H1 (cell line): ENCODE results near the gene TBKBP1. TPM values are rescaled to one million over a fixed set of nuclear protein-coding genes. Genes with fewer than 3 reads are reported as not detected.

Source experiments
- CTCF ChIA-PET: fragments of 300-600 bp; sonication (Branson Sonifier 250); formaldehyde crosslinking; loops from one replicate; lab custom pipeline; 2021; ENCODE audit not compliant: partially characterized antibody; lab: Charles Lee
- POLR2A ChIA-PET: fragments of 300-600 bp; sonication (Branson Sonifier 250); formaldehyde crosslinking; loops from one replicate; lab custom pipeline; 2021; ENCODE audit warnings: inconsistent platforms; ENCODE audit not compliant: partially characterized antibody; lab: Charles Lee
- DNase-seq, 2 experiments: peaks; one replicate each; pipeline versions ENCODE4 v3.0.0 to v3.0.0-alpha.2; 2010 to 2022; ENCODE audit warnings: low spot score in 2 of 2, low read depth in 1 of 2, mixed read lengths in 1 of 2
- FAIRE-seq: peaks from 2 replicates; lab custom pipeline; 2011; peaks lifted over from hg19 to GRCh38; lab: Jason Lieb, UNC
- H2AFZ ChIP-seq: 2 replicates; pipeline ENCODE4 v1.8.1; 2012; ENCODE audit warnings: low read length, inconsistent platforms
- H2AK5ac ChIP-seq: 2 replicates; pipeline ENCODE4 v1.6.1; 2013; ENCODE audit warnings: low read depth, low read length
- H2BK120ac ChIP-seq: replicated peaks from 2 replicates; pipeline ENCODE3; 2013; ENCODE audit warnings: low read depth, low read length, inconsistent platforms
- H2BK12ac ChIP-seq: 2 replicates; pipeline ENCODE4 v1.6.1; 2013; ENCODE audit warnings: low read depth, low read length
- H2BK15ac ChIP-seq: 2 replicates; pipeline ENCODE4 v1.6.1; 2013; ENCODE audit warnings: low read length
- H2BK20ac ChIP-seq: 2 replicates; pipeline ENCODE4 v1.6.1; 2013; ENCODE audit warnings: low read length
- H2BK5ac ChIP-seq: 2 replicates; pipeline ENCODE4 v1.6.1; 2013; ENCODE audit warnings: low read depth, low read length
- H3K14ac ChIP-seq: 2 replicates; pipeline ENCODE4 v1.6.1; 2013; ENCODE audit warnings: inconsistent platforms; ENCODE audit not compliant: insufficient read length
- H3K18ac ChIP-seq: 2 replicates; pipeline ENCODE4 v1.6.1; 2013; ENCODE audit warnings: low read length; ENCODE audit errors: extremely low read depth
- H3K23ac ChIP-seq: 2 replicates; pipeline ENCODE4 v1.6.1; 2013; ENCODE audit warnings: inconsistent platforms; ENCODE audit not compliant: insufficient read length
- H3K23me2 ChIP-seq: 2 replicates; pipeline ENCODE4 v1.6.1; 2013; ENCODE audit warnings: low read depth, low read length
- H3K27ac ChIP-seq: 2 replicates; pipeline ENCODE4 v1.6.1; 2011; ENCODE audit warnings: low read depth, low read length, inconsistent platforms
- H3K27me3 ChIP-seq, 4 experiments: replicated peaks in 1 of 4; 1 replicate in 1 of 4; 2 replicates in 3 of 4; pipeline versions ENCODE4 v1.6.1 to v1.8.1; 2011 to 2013; ENCODE audit warnings: low read length in 3 of 4, mild to moderate bottlenecking in 3 of 4, inconsistent platforms in 2 of 4, mixed read lengths in 2 of 4, moderate library complexity in 1 of 4; ENCODE audit not compliant: control insufficient read depth in 3 of 4, insufficient read depth in 3 of 4; ENCODE audit errors: extremely low read depth in 1 of 4
- H3K36me3 ChIP-seq, 4 experiments: 2 replicates each; pipeline versions ENCODE4 v1.6.1 to v1.8.1; 2011 to 2013; ENCODE audit warnings: mild to moderate bottlenecking in 4 of 4, low read length in 3 of 4, moderate library complexity in 2 of 4, control low read depth in 1 of 4, inconsistent platforms in 1 of 4; ENCODE audit not compliant: insufficient read depth in 4 of 4, control insufficient read depth in 2 of 4
- H3K4ac ChIP-seq: replicated peaks from 2 replicates; pipeline ENCODE3; 2013; ENCODE audit warnings: low read length, low read depth, mixed read lengths, inconsistent platforms; ENCODE audit not compliant: insufficient read length
- H3K4me1 ChIP-seq, 4 experiments: replicated peaks in 1 of 4; 1 replicate in 1 of 4; 2 replicates in 3 of 4; pipeline versions ENCODE4 v1.6.1 to v1.8.1; 2011 to 2013; ENCODE audit warnings: low read length in 3 of 4, inconsistent platforms in 2 of 4, mixed read lengths in 1 of 4; ENCODE audit not compliant: insufficient read depth in 4 of 4, control insufficient read depth in 3 of 4
- H3K4me2 ChIP-seq, 2 experiments: 2 replicates each; pipeline versions ENCODE4 v1.6.1 to v1.8.1; 2011 to 2013; ENCODE audit warnings: low read depth in 2 of 2, low read length in 2 of 2, control low read depth in 1 of 2, inconsistent platforms in 1 of 2, mild to moderate bottlenecking in 1 of 2; ENCODE audit not compliant: insufficient read depth in 1 of 2
- H3K4me3 ChIP-seq, 4 experiments: fragments of 200-600, 300-600 bp in 1 of 4; sonication (generic), shearing (Covaris generic), sonication (Bioruptor Twin) in 1 of 4; 2 replicates each; pipeline versions ENCODE4 v1.5.1 to v1.8.1; 2011 to 2016; ENCODE audit warnings: low read length in 4 of 4, low read depth in 3 of 4, control low read depth in 2 of 4, inconsistent platforms in 2 of 4, mild to moderate bottlenecking in 2 of 4, mixed read lengths in 1 of 4, moderate library complexity in 1 of 4; ENCODE audit not compliant: insufficient read depth in 2 of 4; ENCODE audit errors: extremely low read depth in 1 of 4
- H3K56ac ChIP-seq: replicated peaks from 2 replicates; pipeline ENCODE3; 2013; ENCODE audit warnings: low read depth, mild to moderate bottlenecking, mixed read lengths, low read length, inconsistent platforms; ENCODE audit not compliant: insufficient read length
- H3K79me1 ChIP-seq: 2 replicates; pipeline ENCODE4 v1.6.1; 2013; ENCODE audit warnings: low read depth, low read length, control low read depth
- H3K79me2 ChIP-seq, 2 experiments: 2 replicates each; pipeline versions ENCODE4 v1.6.1 to v1.8.1; 2012 to 2013; ENCODE audit warnings: low read length in 2 of 2, mild to moderate bottlenecking in 2 of 2, inconsistent platforms in 1 of 2; ENCODE audit not compliant: insufficient read depth in 2 of 2, control insufficient read depth in 1 of 2
- H3K9ac ChIP-seq, 4 experiments: replicated peaks in 1 of 4; 1 replicate in 1 of 4; 2 replicates in 3 of 4; pipeline versions ENCODE4 v1.6.1 to v1.8.1; 2011 to 2013; ENCODE audit warnings: low read depth in 3 of 4, low read length in 3 of 4, control low read depth in 2 of 4, mild to moderate bottlenecking in 2 of 4, moderate library complexity in 2 of 4, inconsistent platforms in 1 of 4; ENCODE audit errors: extremely low read depth in 1 of 4
- H3K9me3 ChIP-seq, 2 experiments: 2 replicates each; pipeline versions ENCODE4 v1.6.1 to v1.8.1; 2012 to 2013; ENCODE audit warnings: mild to moderate bottlenecking in 2 of 2, moderate library complexity in 2 of 2, control low read depth in 1 of 2, inconsistent platforms in 1 of 2, low read depth in 1 of 2, low read length in 1 of 2, mixed read lengths in 1 of 2; ENCODE audit not compliant: insufficient read depth in 2 of 2
- H4K20me1 ChIP-seq, 2 experiments: replicated peaks in 1 of 2; 2 replicates each; pipeline versions ENCODE3 to v1.8.1; 2011 to 2013; ENCODE audit warnings: inconsistent platforms in 2 of 2, low read length in 2 of 2, mild to moderate bottlenecking in 1 of 2; ENCODE audit not compliant: insufficient read depth in 2 of 2, control insufficient read depth in 1 of 2
- H4K5ac ChIP-seq: 2 replicates; pipeline ENCODE4 v1.6.1; 2013; ENCODE audit warnings: low read length, low read depth, mixed read lengths, inconsistent platforms; ENCODE audit not compliant: insufficient read length
- H4K8ac ChIP-seq: 2 replicates; pipeline ENCODE4 v1.8.0; 2013; ENCODE audit warnings: mild to moderate bottlenecking, moderate library complexity, low read length, inconsistent platforms; ENCODE audit not compliant: insufficient read depth; ENCODE audit errors: extremely low read depth
- H4K91ac ChIP-seq: replicated peaks from 2 replicates; pipeline ENCODE3; 2013; ENCODE audit warnings: low read length, mixed read lengths, inconsistent platforms; ENCODE audit not compliant: insufficient read length
- ATF2 ChIP-seq: IDR thresholded peaks from 2 replicates; pipeline ENCODE4 v1.6.1; 2012; ENCODE audit warnings: low read length, inconsistent platforms
- EGR1 ChIP-seq: IDR thresholded peaks from 2 replicates; pipeline ENCODE4 v1.6.1; 2011; ENCODE audit warnings: low read depth, low read length, borderline replicate concordance
- polyA plus RNA-seq, 7 experiments: library from polyadenylated mRNA; depleted of rRNA in 3 of 7; stranded (reverse) in 5 of 7; unstranded in 2 of 7; fragments of >200 nt in 5 of 7; fragments of 200-250 nt in 2 of 7; gene quantifications; 1 replicate in 5 of 7; 2 replicates in 1 of 7; 4 replicates in 1 of 7; pipeline versions ENCODE4 v1.2.1 to v1.2.3, GENCODE V29; 2011 to 2013; ENCODE audit warnings: missing spikeins in 2 of 7, mixed read lengths in 2 of 7
- total RNA-seq: library from RNA; stranded (reverse); fragmentation: NEBNext Ultra II Directional; extraction: Animal tissue kit (Norgen Biotek cat#: 25700); gene quantifications from 2 replicates; pipeline ENCODE4 v1.2.1, GENCODE V29; 2021

Gene TBKBP1
- total and polyA plus RNA-seq, 2 of the 8 experiments (the other 6 are each of a cell fraction or from before 2014, with no cell fraction given), result 6.3 to 15.1 TPM

- no peak overlapping the region for H2AFZ ChIP-seq
- H3K79me2 ChIP-seq, result peaks cover 0 to 30% of the 10 kb centered on the region in 2 experiments; a peak in 2 of 4 replicates
- TF ChIP-seq ATF2, result 0 out of 2 replicates have a peak, but pooled peaks have one; percentile 19
- no peak for TF ChIP-seq EGR1
- H4K5ac ChIP-seq, result peak overlapping the region; percentile 42
- ChIA-PET CTCF (interaction anchor here (1.2 to 7.1 kb wide), 13 partner anchors 10 to 79 kb away, joined by 3 to 107 read pairs (median 8); partner anchors contain the start of gene KPNB1), POLR2A (interaction anchor here (1.2 to 46.3 kb wide), 4 partner anchors 2 to 75 kb away, joined by 4 to 1575 read pairs (median 790); partner anchors contain the start of genes KPNB1 and TBKBP1)
- no peaks in the 10 kb centered on the region for H3K27me3 ChIP-seq
- FAIRE-seq, result no peak
- no peaks in the 10 kb centered on the region for H3K9me3 ChIP-seq
- H3K27ac ChIP-seq, result no peak overlapping the region; the same call in 1 of the 2 replicates
- H2BK20ac ChIP-seq, result no peak overlapping the region
- H3K4me3 ChIP-seq, result peak overlapping the region in 1 of 4 experiments; percentile 3; a peak in 2 of 8 replicates
- no peaks in the 10 kb centered on the region for H3K23me2 ChIP-seq
- no peak overlapping the region for H3K4me2 ChIP-seq
- H4K20me1 ChIP-seq, result peaks cover 7 to 22% of the 10 kb centered on the region in 2 experiments
- no peak overlapping the region for H3K56ac ChIP-seq
- no peak overlapping the region for H2AK5ac ChIP-seq
- no peak overlapping the region for H4K8ac ChIP-seq
- no peak overlapping the region for H3K18ac ChIP-seq
- H2BK15ac ChIP-seq, result no peak overlapping the region
- no peaks in the 10 kb centered on the region for H3K79me1 ChIP-seq
- no peak overlapping the region for H3K9ac ChIP-seq
- no peak overlapping the region for H3K4ac ChIP-seq
- H3K4me1 ChIP-seq, result peaks cover 0 to 10% (median 7%) of the 10 kb centered on the region in 4 experiments; a peak in 3 of 7 replicates
- no peak overlapping the region for H3K14ac ChIP-seq
- DNase-seq, result no peak
- no peak overlapping the region for H2BK12ac ChIP-seq
- H3K23ac ChIP-seq, result no peak overlapping the region
- no peak overlapping the region for H4K91ac ChIP-seq
- H2BK5ac ChIP-seq, result no peak overlapping the region
- H2BK120ac ChIP-seq, result no peak overlapping the region
- peaks cover 52 to 95% (median 83%) of the 10 kb centered on the region in 4 experiments for H3K36me3 ChIP-seq
These were observed 29.4 kb upstream of the TBKBP1 start for GRCh38 chr17:47664624-47664941.
